Ishikawa (cell line): ENCODE results near the gene MCCD1.

ENCODE experiments used
- CEBPB ChIP-seq: IDR thresholded peaks from 2 replicates; pipeline ENCODE4 v1.6.1; 2012
- EP300 ChIP-seq: IDR thresholded peaks from 2 replicates; pipeline ENCODE4 v1.6.1; 2012; ENCODE audit warnings: borderline replicate concordance
- NFIC ChIP-seq: IDR thresholded peaks from 2 replicates; pipeline ENCODE4 v1.6.1; 2012
- TCF12 ChIP-seq: IDR thresholded peaks from 2 replicates; pipeline ENCODE4 v1.6.1; 2012; ENCODE audit warnings: low read depth
- YY1 ChIP-seq: IDR thresholded peaks from 2 replicates; pipeline ENCODE4 v1.6.1; 2012; ENCODE audit warnings: low read depth
- TF ChIP-seq, protein P1 (sequence below): IDR thresholded peaks from 2 replicates; pipeline ENCODE4 v1.6.1; 2012; ENCODE audit warnings: low read depth, mild to moderate bottlenecking
- TF ChIP-seq, protein P2 (sequence below): IDR thresholded peaks from 2 replicates; pipeline ENCODE4 v1.6.1; 2012
- TF ChIP-seq, protein P3 (sequence below): IDR thresholded peaks from 2 replicates; pipeline ENCODE4 v1.6.1; 2012

DNA sequence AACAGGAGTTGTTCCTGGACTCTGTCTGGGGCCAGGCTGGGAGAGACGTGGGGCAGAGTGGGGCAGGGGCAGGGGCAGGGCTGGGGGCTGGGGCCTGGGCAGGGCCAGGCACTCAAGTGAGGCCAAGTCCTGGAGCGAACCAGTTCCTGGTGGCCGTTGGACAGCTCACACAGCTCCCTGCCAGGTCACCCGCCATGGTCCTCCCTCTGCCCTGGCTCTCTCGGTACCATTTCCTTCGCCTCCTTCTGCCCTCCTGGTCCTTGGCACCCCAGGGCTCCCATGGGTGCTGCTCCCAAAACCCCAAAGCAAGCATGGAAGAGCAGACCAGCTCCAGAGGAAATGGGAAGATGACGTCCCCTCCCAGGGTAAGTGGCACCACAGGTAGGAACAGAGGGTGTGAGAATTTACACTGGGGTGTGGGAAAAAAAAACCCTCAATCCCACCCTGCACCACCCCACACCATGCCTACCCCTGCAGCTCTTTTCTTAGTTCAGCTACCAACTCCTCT lies at the start of gene MCCD1:
- TF ChIP-seq, protein P1, sequence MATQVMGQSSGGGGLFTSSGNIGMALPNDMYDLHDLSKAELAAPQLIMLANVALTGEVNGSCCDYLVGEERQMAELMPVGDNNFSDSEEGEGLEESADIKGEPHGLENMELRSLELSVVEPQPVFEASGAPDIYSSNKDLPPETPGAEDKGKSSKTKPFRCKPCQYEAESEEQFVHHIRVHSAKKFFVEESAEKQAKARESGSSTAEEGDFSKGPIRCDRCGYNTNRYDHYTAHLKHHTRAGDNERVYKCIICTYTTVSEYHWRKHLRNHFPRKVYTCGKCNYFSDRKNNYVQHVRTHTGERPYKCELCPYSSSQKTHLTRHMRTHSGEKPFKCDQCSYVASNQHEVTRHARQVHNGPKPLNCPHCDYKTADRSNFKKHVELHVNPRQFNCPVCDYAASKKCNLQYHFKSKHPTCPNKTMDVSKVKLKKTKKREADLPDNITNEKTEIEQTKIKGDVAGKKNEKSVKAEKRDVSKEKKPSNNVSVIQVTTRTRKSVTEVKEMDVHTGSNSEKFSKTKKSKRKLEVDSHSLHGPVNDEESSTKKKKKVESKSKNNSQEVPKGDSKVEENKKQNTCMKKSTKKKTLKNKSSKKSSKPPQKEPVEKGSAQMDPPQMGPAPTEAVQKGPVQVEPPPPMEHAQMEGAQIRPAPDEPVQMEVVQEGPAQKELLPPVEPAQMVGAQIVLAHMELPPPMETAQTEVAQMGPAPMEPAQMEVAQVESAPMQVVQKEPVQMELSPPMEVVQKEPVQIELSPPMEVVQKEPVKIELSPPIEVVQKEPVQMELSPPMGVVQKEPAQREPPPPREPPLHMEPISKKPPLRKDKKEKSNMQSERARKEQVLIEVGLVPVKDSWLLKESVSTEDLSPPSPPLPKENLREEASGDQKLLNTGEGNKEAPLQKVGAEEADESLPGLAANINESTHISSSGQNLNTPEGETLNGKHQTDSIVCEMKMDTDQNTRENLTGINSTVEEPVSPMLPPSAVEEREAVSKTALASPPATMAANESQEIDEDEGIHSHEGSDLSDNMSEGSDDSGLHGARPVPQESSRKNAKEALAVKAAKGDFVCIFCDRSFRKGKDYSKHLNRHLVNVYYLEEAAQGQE = no peak
- TF ChIP-seq CEBPB = no peak
- TF ChIP-seq NFIC = no peak
- no peak for TF ChIP-seq TCF12
- TF ChIP-seq, protein P2, sequence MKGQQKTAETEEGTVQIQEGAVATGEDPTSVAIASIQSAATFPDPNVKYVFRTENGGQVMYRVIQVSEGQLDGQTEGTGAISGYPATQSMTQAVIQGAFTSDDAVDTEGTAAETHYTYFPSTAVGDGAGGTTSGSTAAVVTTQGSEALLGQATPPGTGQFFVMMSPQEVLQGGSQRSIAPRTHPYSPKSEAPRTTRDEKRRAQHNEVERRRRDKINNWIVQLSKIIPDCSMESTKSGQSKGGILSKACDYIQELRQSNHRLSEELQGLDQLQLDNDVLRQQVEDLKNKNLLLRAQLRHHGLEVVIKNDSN = no peak
- TF ChIP-seq EP300 = no peak
- no peak for TF ChIP-seq YY1
- TF ChIP-seq, protein P3, sequence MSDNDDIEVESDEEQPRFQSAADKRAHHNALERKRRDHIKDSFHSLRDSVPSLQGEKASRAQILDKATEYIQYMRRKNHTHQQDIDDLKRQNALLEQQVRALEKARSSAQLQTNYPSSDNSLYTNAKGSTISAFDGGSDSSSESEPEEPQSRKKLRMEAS = no peak
